Ovary (tissue), 3 donors: ENCODE data around the gene MCAT.

ENCODE experiments used
- CTCF ChIP-seq, 3 donors: fragments of 450-650 bp in 2 of 3; fragments of 200-600 bp in 1 of 3; IDR thresholded peaks; one replicate each; pipeline versions ENCODE4 v1.5.1 to v1.8.0; 2016 to 2022; ENCODE audit warnings: antibody characterized with exemption in 3 of 3, mild to moderate bottlenecking in 1 of 3
- EP300 ChIP-seq: sonication (generic); formaldehyde crosslinking; IDR thresholded peaks from one replicate; pipeline ENCODE4 v1.6.1; 2017; ENCODE audit warnings: antibody characterized with exemption
- donor health status: DM: no; HTN: no; CAD: no.

- TF ChIP-seq CTCF (IDR thresholded peaks at IDR 0.05) = no peak
- no peak for TF ChIP-seq EP300
Measured at GRCh38 chr22:43113526-43114251, 29.5 kb downstream of the MCAT start.
